IMR-90 (cell line): ENCODE measurements around the gene THRAP3. TPM values are rescaled to one million over a fixed set of nuclear protein-coding genes. Genes with fewer than 3 reads are reported as not detected.

Source experiments
- ATAC-seq: fragments of 200-7000 bp; cut with Tn5 transposase; 2 replicates; pipeline ENCODE4 v1.9.1; 2020; ENCODE audit warnings: low read depth, mild to moderate bottlenecking, moderate library complexity
- BruUV-seq: library from RNA; stranded (reverse); fragments of 400-500 nt; replicated peaks from 2 replicates; lab custom pipeline; 2021; lab: Mats Ljungman, UMichigan
- CTCF ChIA-PET: fragments of 300-600 bp; formaldehyde crosslinking; extraction: SDS; loops from one replicate; lab custom pipeline; 2021; ENCODE audit warnings: antibody characterized with exemption; lab: Yijun Ruan, JAX
- POLR2A ChIA-PET: fragments of 300-600 bp; sonication (Branson Sonifier 250); formaldehyde crosslinking; loops from one replicate; lab custom pipeline; 2022; ENCODE audit warnings: antibody characterized with exemption; ENCODE audit not compliant: unreplicated experiment; lab: Charles Lee
- DNase-seq: peaks from one replicate; pipeline ENCODE4 v3.0.0; 2013
- H2AFZ ChIP-seq: replicated peaks from 2 replicates; pipeline ENCODE3; 2013; ENCODE audit warnings: low read length, mild to moderate bottlenecking; ENCODE audit not compliant: poor library complexity
- H2AK5ac ChIP-seq: 2 replicates; pipeline ENCODE4 v1.6.1; 2013; ENCODE audit warnings: low read depth, low read length, inconsistent platforms
- H2AK9ac ChIP-seq: replicated peaks from 2 replicates; pipeline ENCODE3; 2013; ENCODE audit warnings: mild to moderate bottlenecking, low read depth, low read length, moderate library complexity; ENCODE audit not compliant: poor library complexity
- H2BK120ac ChIP-seq: 2 replicates; pipeline ENCODE4 v1.6.1; 2013; ENCODE audit warnings: low read depth, low read length, inconsistent platforms
- H2BK15ac ChIP-seq: 3 replicates; pipeline ENCODE4 v1.6.1; 2013; ENCODE audit warnings: low read depth, low read length, inconsistent platforms
- H2BK20ac ChIP-seq: 2 replicates; pipeline ENCODE4 v1.6.1; 2013; ENCODE audit warnings: low read depth, mild to moderate bottlenecking, inconsistent platforms, low read length, moderate library complexity
- H2BK5ac ChIP-seq: 2 replicates; pipeline ENCODE4 v1.6.1; 2013; ENCODE audit warnings: mild to moderate bottlenecking, low read depth, low read length, inconsistent platforms; ENCODE audit not compliant: poor library complexity, severe bottlenecking
- H3K14ac ChIP-seq: replicated peaks from 2 replicates; pipeline ENCODE4 v1.6.1; 2013; ENCODE audit warnings: low read depth, low read length, inconsistent platforms
- H3K18ac ChIP-seq: 2 replicates; pipeline ENCODE4 v1.6.1; 2013; ENCODE audit warnings: low read depth, low read length, control low read depth
- H3K23ac ChIP-seq: 2 replicates; pipeline ENCODE4 v1.6.1; 2013; ENCODE audit warnings: low read depth, low read length, inconsistent platforms
- H3K27ac ChIP-seq: 2 replicates; pipeline ENCODE4 v1.5.1; 2013; ENCODE audit warnings: mild to moderate bottlenecking, control low read depth, low read length; ENCODE audit not compliant: insufficient read depth
- H3K27me3 ChIP-seq: 2 replicates; pipeline ENCODE4 v1.6.1; 2013; ENCODE audit warnings: low read length; ENCODE audit not compliant: control insufficient read depth, insufficient read depth
- H3K36me3 ChIP-seq: 2 replicates; pipeline ENCODE4 v1.6.1; 2013; ENCODE audit warnings: low read length, mixed read lengths; ENCODE audit not compliant: control insufficient read depth, insufficient read depth
- H3K4ac ChIP-seq: 2 replicates; pipeline ENCODE4 v1.6.1; 2013; ENCODE audit warnings: low read depth, low read length, inconsistent platforms
- H3K4me1 ChIP-seq: 2 replicates; pipeline ENCODE4 v1.6.1; 2013; ENCODE audit warnings: low read length, mixed read lengths; ENCODE audit not compliant: control insufficient read depth, insufficient read depth
- H3K4me2 ChIP-seq: 2 replicates; pipeline ENCODE4 v1.6.1; 2013; ENCODE audit warnings: low read depth, mild to moderate bottlenecking, control low read depth, low read length, moderate library complexity
- H3K4me3 ChIP-seq: 2 replicates; pipeline ENCODE4 v1.5.1; 2013; ENCODE audit warnings: low read depth, mild to moderate bottlenecking, control low read depth, low read length, moderate library complexity; ENCODE audit not compliant: insufficient read depth
- H3K56ac ChIP-seq: 2 replicates; pipeline ENCODE4 v1.6.1; 2013; ENCODE audit warnings: low read length, inconsistent platforms; ENCODE audit not compliant: insufficient read depth; ENCODE audit errors: extremely low read depth
- H3K79me1 ChIP-seq, 2 experiments: 2 replicates each; pipeline ENCODE4 v1.6.1; 2013; ENCODE audit warnings: low read length in 2 of 2, inconsistent platforms in 1 of 2, low read depth in 1 of 2
- H3K9ac ChIP-seq: 2 replicates; pipeline ENCODE4 v1.6.1; 2013; ENCODE audit warnings: low read depth, low read length, control low read depth
- H3K9me1 ChIP-seq: 2 replicates; pipeline ENCODE4 v1.6.1; 2013; ENCODE audit warnings: low read length, inconsistent platforms; ENCODE audit not compliant: insufficient read depth
- H3K9me3 ChIP-seq: 2 replicates; pipeline ENCODE4 v1.6.1; 2013; ENCODE audit warnings: low read length; ENCODE audit not compliant: control insufficient read depth, insufficient read depth
- H4K20me1 ChIP-seq: 2 replicates; pipeline ENCODE4 v1.6.1; 2013; ENCODE audit warnings: low read length, inconsistent platforms; ENCODE audit not compliant: insufficient read depth
- H4K5ac ChIP-seq: 2 replicates; pipeline ENCODE4 v1.6.1; 2013; ENCODE audit warnings: mild to moderate bottlenecking, low read depth, low read length, control low read depth
- H4K8ac ChIP-seq, 2 experiments: 2 replicates each; pipeline ENCODE4 v1.6.1; 2013; ENCODE audit warnings: low read depth in 2 of 2, low read length in 2 of 2, control low read depth in 1 of 2, inconsistent platforms in 1 of 2
- H4K91ac ChIP-seq: 2 replicates; pipeline ENCODE4 v1.6.1; 2013; ENCODE audit warnings: low read depth, low read length, inconsistent platforms; ENCODE audit not compliant: insufficient read depth
- CEBPB ChIP-seq: IDR thresholded peaks from 2 replicates; pipeline ENCODE4 v1.6.1; 2012; ENCODE audit warnings: low read depth, low read length, improper control_type of control experiment
- CHD1 ChIP-seq: IDR thresholded peaks from 2 replicates; pipeline ENCODE4 v1.6.1; 2012; ENCODE audit warnings: low read depth, low read length, improper control_type of control experiment
- CTCF ChIP-seq: conservative IDR thresholded peaks from 2 replicates; pipeline ENCODE4 v1.5.1; 2012; ENCODE audit warnings: mild to moderate bottlenecking, low read depth, low read length, improper control_type of control experiment
- NFE2L2 ChIP-seq: fragments of 150-350 bp; IDR thresholded peaks from 2 replicates; pipeline ENCODE4 v1.6.1; 2016; ENCODE audit warnings: low read depth, mild to moderate bottlenecking, low read length
- POLR2A ChIP-seq: IDR thresholded peaks from 2 replicates; pipeline ENCODE4 v1.6.1; 2012; ENCODE audit warnings: mild to moderate bottlenecking, low read depth, low read length
- RAD21 ChIP-seq: IDR thresholded peaks from 2 replicates; pipeline ENCODE4 v1.6.1; 2012; ENCODE audit warnings: low read length, improper control_type of control experiment
- WGBS, 2 experiments: methylation state at CpG; one replicate each; pipeline versions ENCODE4 v1.1.5 to v1.1.7; 2013; ENCODE audit warnings: missing lambda C conversion rate in 2 of 2; ENCODE audit not compliant: insufficient read length in 1 of 2; ENCODE audit errors: extremely low coverage in 2 of 2; 5-methylcytosine and 5-hydroxymethylcytosine counted together
- dilution Hi-C: fragments of 300-500 bp; cut with HindIII; formaldehyde crosslinking; loops from one replicate; pipeline ENCODE4 v1.14.3; 2018; ENCODE audit warnings: low sequenced_read_pairs; ENCODE audit not compliant: unreplicated experiment
- in situ Hi-C: fragments of 300-500 bp; cut with MboI; formaldehyde crosslinking; loops from 3 replicates; pipeline ENCODE4 v1.14.3; 2019; ENCODE audit warnings: low sequenced_read_pairs, inconsistent platforms, mixed read lengths
- intact Hi-C: fragments of 100-400 bp; cut with micrococcal nuclease; formaldehyde crosslinking; loops from 2 replicates; pipeline ENCODE4 v1.10.0; 2022
- polyA plus RNA-seq, 3 experiments: library from polyadenylated mRNA; depleted of rRNA; stranded (reverse); fragments of >200 nt; gene quantifications; 2 replicates each; pipeline ENCODE4 v1.2.3, GENCODE V29; 2012; ENCODE audit warnings: low replicate concordance in 1 of 3
- total RNA-seq: library from RNA; depleted of rRNA; stranded (reverse); fragments of >200 nt; gene quantifications from 2 replicates; pipeline ENCODE4 v1.2.3, GENCODE V29; 2012

Gene THRAP3
- total and polyA plus RNA-seq, 2 of the 4 experiments (the other 2 are of a cell fraction), result 60.6 to 66.5 TPM

GRCh38 chr1:36297062-36297461 is 72.8 kb downstream of the THRAP3 start:
- H2AK5ac ChIP-seq, result no peak overlapping the region
- no peak overlapping the region for H4K91ac ChIP-seq
- no peak overlapping the region for H2BK20ac ChIP-seq
- no peak overlapping the region for H3K56ac ChIP-seq
- H2AFZ ChIP-seq, result no peak overlapping the region
- H3K4ac ChIP-seq, result no peak overlapping the region
- CTCF ChIA-PET, result interaction anchor here (1.1 to 1.8 kb wide), 2 partner anchors 11 to 148 kb away, joined by 4 to 6 read pairs; partner anchors contain the start of gene TRAPPC3
- H2BK15ac ChIP-seq, result no peak overlapping the region
- no TSS peak for BruUV-seq
- no peak overlapping the region for H2AK9ac ChIP-seq
- no peak overlapping the region for H3K18ac ChIP-seq
- 100% methylated on average over 1 of the region's 2 CpGs; no CpG with 5 or more reads in 1 of the 2 experiments for WGBS, 2 experiments
- H3K23ac ChIP-seq, result no peak overlapping the region
- no peak overlapping the region for H4K8ac ChIP-seq
- H3K4me2 ChIP-seq, result no peak overlapping the region
- no peak overlapping the region for H2BK120ac ChIP-seq
- no peak overlapping the region for H3K14ac ChIP-seq
- H3K4me3 ChIP-seq, result no peak overlapping the region
- POLR2A ChIA-PET, result no interaction called here
- H3K9me3 ChIP-seq, result no peaks in the 10 kb centered on the region
- H3K79me1 ChIP-seq, result peaks cover 33 to 60% of the 10 kb centered on the region in 2 experiments
- no peak overlapping the region for H2BK5ac ChIP-seq
- in situ Hi-C loops, result no loop called here
- H3K4me1 ChIP-seq, result no peaks in the 10 kb centered on the region
- H3K9me1 ChIP-seq, result peaks cover 5% of the 10 kb centered on the region; the same call in 1 of the 2 replicates
- peaks cover 18% of the 10 kb centered on the region; the same call in 1 of the 2 replicates for H4K20me1 ChIP-seq
- no peak for DNase-seq
- intact Hi-C loops, result no loop called here
- no peak overlapping the region for H3K9ac ChIP-seq
- dilution Hi-C loops, result no loop called here
- H3K36me3 ChIP-seq, result peaks cover 56% of the 10 kb centered on the region
- H3K27ac ChIP-seq, result no peak overlapping the region
- no peak for ATAC-seq
- H4K5ac ChIP-seq, result no peak overlapping the region
- H3K27me3 ChIP-seq, result no peaks in the 10 kb centered on the region
- TF ChIP-seq CEBPB (no peak), RAD21 (no peak), POLR2A (no peak), NFE2L2 (no peak), CHD1 (no peak), CTCF (no peak)
